GM23338 (cell line): ENCODE data around the gene ACTMAP. TPM values are rescaled to one million over a fixed set of nuclear protein-coding genes. Genes with fewer than 3 reads are reported as not detected.

Experiments
- ATAC-seq: fragments of 200-7000 bp; cut with Tn5 transposase; 3 replicates; pipeline ENCODE4 v1.9.1; 2020
- DNase-seq: peaks from one replicate; pipeline ENCODE4 v3.0.0-alpha.2; 2015; ENCODE audit warnings: low spot score
- H2AFZ ChIP-seq: fragments of 200-600 bp; sonication (generic); 2 replicates; pipeline ENCODE4 v1.8.0; 2016; ENCODE audit warnings: antibody characterized with exemption, mild to moderate bottlenecking, moderate library complexity
- H3F3A ChIP-seq: fragments of 200-600 bp; sonication (generic); replicated peaks from 2 replicates; pipeline ENCODE4 v1.8.0; 2017; ENCODE audit warnings: antibody characterized with exemption, mixed run types, low read depth
- H3K27ac ChIP-seq: fragments of 200-600 bp; sonication (generic); 2 replicates; pipeline ENCODE4 v1.6.1; 2016; ENCODE audit warnings: low read depth
- H3K27me3 ChIP-seq: fragments of 200-600 bp; sonication (generic); 2 replicates; pipeline ENCODE4 v1.8.0; 2016; ENCODE audit warnings: mild to moderate bottlenecking, mixed run types, moderate library complexity; ENCODE audit not compliant: insufficient read depth
- H3K36me3 ChIP-seq: fragments of 200-600 bp; sonication (generic); 2 replicates; pipeline ENCODE4 v1.8.0; 2016; ENCODE audit warnings: mild to moderate bottlenecking; ENCODE audit not compliant: insufficient read depth
- H3K4me1 ChIP-seq: fragments of 200-600 bp; sonication (generic); 2 replicates; pipeline ENCODE4 v1.8.0; 2016; ENCODE audit warnings: mild to moderate bottlenecking, moderate library complexity; ENCODE audit not compliant: insufficient read depth
- H3K4me2 ChIP-seq: fragments of 200-600 bp; sonication (generic); 2 replicates; pipeline ENCODE4 v1.7.1; 2017; ENCODE audit warnings: mixed run types
- H3K4me3 ChIP-seq: fragments of 200-600 bp; sonication (generic); 2 replicates; pipeline ENCODE4 v1.6.1; 2016; ENCODE audit warnings: mixed run types
- H3K79me2 ChIP-seq: fragments of 200-600 bp; sonication (generic); replicated peaks from 2 replicates; pipeline ENCODE4 v1.8.0; 2017; ENCODE audit warnings: mild to moderate bottlenecking; ENCODE audit not compliant: insufficient read depth
- H3K9me2 ChIP-seq: fragments of 200-600 bp; sonication (generic); 2 replicates; pipeline ENCODE4 v1.8.0; 2017; ENCODE audit not compliant: insufficient read depth
- H4K20me1 ChIP-seq: fragments of 200-600 bp; sonication (generic); replicated peaks from 2 replicates; pipeline ENCODE4 v1.8.0; 2017; ENCODE audit warnings: mild to moderate bottlenecking; ENCODE audit not compliant: insufficient read depth
- H3K27ac Mint-ChIP-seq: 2 replicates; pipeline ENCODE4 v1.8.0; 2020; ENCODE audit warnings: inconsistent platforms, mild to moderate bottlenecking, moderate library complexity, mixed read lengths
- H3K27me3 Mint-ChIP-seq: 3 replicates; pipeline ENCODE4 v1.8.0; 2022; ENCODE audit warnings: low read depth, mild to moderate bottlenecking, moderate library complexity, mixed read lengths, inconsistent platforms; ENCODE audit not compliant: insufficient read depth, poor library complexity
- H3K36me3 Mint-ChIP-seq: 3 replicates; pipeline ENCODE4 v1.8.0; 2021; ENCODE audit warnings: low read depth, mild to moderate bottlenecking, inconsistent platforms, moderate library complexity, mixed read lengths
- H3K4me1 Mint-ChIP-seq: 3 replicates; pipeline ENCODE4 v1.8.0; 2020; ENCODE audit warnings: mild to moderate bottlenecking, inconsistent platforms, mixed read lengths
- H3K4me3 Mint-ChIP-seq: 3 replicates; pipeline ENCODE4 v1.8.0; 2021; ENCODE audit warnings: moderate library complexity, mild to moderate bottlenecking, inconsistent platforms, mixed read lengths
- H3K9me3 Mint-ChIP-seq: 3 replicates; pipeline ENCODE4 v1.8.0; 2020; ENCODE audit warnings: moderate library complexity, mild to moderate bottlenecking, inconsistent platforms, mixed read lengths
- ZNF331 ChIP-seq: fragments of 250-450 bp; sonication (Bioruptor Pico); IDR thresholded peaks from 2 replicates; pipeline ENCODE4 v1.5.0; 2020; ENCODE audit warnings: low read depth, mild to moderate bottlenecking, moderate library complexity
- polyA plus RNA-seq: library from polyadenylated mRNA; unstranded; fragments of >200 nt; fragmentation: Nextera tagmentation; extraction: Ambion mirVana; gene quantifications from 2 replicates; pipeline ENCODE4 v1.2.1, GENCODE V29; 2016
- total RNA-seq: library from RNA; depleted of rRNA; stranded (reverse); fragments of >200 nt; shearing (Covaris generic); gene quantifications from 2 replicates; pipeline ENCODE4 v1.2.3, GENCODE V29; 2014
- TF ChIP-seq, protein P1 (sequence below): IDR thresholded peaks from one replicate; pipeline ENCODE4 v1.6.1; 2018; ENCODE audit warnings: antibody characterized with exemption; ENCODE audit not compliant: unreplicated experiment
- TF ChIP-seq, protein P2 (sequence below): fragments of 250-450 bp; sonication (Bioruptor Pico); IDR thresholded peaks from 2 replicates; pipeline ENCODE4 v1.5.0; 2020; ENCODE audit warnings: mild to moderate bottlenecking, moderate library complexity

The ACTMAP gene
- total and polyA plus RNA-seq, 2 experiments from 2014 or later, result 14.9 to 16.7 TPM

DNA sequence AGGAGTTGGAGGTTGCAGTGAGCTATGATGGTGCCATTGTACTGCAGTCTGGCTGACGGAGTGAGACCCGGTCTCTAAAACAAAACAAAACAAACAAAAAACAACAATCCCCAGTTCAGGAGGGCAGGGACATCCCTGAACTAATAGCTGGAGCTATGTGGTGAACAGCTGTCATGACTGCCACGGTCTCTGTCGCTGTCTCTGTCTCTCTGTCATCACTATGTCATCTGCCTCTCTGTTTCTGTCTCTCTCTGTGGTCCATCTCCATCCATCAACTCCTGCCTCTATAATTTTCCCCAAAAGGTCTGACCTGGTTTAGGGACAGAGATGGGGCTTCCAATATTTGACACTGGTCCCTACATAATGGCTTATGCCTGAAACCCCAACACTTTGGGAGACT is 26.0 kb downstream of the ACTMAP start:
- Mint-ChIP-seq H3K27ac (no peak overlapping the region), H3K9me3 (no peaks in the 10 kb centered on the region), H3K27me3 (peaks cover 4% of the 10 kb centered on the region), H3K4me3 (no peak overlapping the region), H3K36me3 (peaks cover 39% of the 10 kb centered on the region), H3K4me1 (peaks cover 8% of the 10 kb centered on the region)
- peaks cover 16% of the 10 kb centered on the region for H3K79me2 ChIP-seq
- no peak for ATAC-seq
- H3K4me1 ChIP-seq, result peaks cover 4% of the 10 kb centered on the region; the same call in 1 of the 2 replicates
- H3K27ac ChIP-seq, result no peak overlapping the region
- TF ChIP-seq, protein P1, sequence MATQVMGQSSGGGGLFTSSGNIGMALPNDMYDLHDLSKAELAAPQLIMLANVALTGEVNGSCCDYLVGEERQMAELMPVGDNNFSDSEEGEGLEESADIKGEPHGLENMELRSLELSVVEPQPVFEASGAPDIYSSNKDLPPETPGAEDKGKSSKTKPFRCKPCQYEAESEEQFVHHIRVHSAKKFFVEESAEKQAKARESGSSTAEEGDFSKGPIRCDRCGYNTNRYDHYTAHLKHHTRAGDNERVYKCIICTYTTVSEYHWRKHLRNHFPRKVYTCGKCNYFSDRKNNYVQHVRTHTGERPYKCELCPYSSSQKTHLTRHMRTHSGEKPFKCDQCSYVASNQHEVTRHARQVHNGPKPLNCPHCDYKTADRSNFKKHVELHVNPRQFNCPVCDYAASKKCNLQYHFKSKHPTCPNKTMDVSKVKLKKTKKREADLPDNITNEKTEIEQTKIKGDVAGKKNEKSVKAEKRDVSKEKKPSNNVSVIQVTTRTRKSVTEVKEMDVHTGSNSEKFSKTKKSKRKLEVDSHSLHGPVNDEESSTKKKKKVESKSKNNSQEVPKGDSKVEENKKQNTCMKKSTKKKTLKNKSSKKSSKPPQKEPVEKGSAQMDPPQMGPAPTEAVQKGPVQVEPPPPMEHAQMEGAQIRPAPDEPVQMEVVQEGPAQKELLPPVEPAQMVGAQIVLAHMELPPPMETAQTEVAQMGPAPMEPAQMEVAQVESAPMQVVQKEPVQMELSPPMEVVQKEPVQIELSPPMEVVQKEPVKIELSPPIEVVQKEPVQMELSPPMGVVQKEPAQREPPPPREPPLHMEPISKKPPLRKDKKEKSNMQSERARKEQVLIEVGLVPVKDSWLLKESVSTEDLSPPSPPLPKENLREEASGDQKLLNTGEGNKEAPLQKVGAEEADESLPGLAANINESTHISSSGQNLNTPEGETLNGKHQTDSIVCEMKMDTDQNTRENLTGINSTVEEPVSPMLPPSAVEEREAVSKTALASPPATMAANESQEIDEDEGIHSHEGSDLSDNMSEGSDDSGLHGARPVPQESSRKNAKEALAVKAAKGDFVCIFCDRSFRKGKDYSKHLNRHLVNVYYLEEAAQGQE, result no peak
- TF ChIP-seq, protein P2, sequence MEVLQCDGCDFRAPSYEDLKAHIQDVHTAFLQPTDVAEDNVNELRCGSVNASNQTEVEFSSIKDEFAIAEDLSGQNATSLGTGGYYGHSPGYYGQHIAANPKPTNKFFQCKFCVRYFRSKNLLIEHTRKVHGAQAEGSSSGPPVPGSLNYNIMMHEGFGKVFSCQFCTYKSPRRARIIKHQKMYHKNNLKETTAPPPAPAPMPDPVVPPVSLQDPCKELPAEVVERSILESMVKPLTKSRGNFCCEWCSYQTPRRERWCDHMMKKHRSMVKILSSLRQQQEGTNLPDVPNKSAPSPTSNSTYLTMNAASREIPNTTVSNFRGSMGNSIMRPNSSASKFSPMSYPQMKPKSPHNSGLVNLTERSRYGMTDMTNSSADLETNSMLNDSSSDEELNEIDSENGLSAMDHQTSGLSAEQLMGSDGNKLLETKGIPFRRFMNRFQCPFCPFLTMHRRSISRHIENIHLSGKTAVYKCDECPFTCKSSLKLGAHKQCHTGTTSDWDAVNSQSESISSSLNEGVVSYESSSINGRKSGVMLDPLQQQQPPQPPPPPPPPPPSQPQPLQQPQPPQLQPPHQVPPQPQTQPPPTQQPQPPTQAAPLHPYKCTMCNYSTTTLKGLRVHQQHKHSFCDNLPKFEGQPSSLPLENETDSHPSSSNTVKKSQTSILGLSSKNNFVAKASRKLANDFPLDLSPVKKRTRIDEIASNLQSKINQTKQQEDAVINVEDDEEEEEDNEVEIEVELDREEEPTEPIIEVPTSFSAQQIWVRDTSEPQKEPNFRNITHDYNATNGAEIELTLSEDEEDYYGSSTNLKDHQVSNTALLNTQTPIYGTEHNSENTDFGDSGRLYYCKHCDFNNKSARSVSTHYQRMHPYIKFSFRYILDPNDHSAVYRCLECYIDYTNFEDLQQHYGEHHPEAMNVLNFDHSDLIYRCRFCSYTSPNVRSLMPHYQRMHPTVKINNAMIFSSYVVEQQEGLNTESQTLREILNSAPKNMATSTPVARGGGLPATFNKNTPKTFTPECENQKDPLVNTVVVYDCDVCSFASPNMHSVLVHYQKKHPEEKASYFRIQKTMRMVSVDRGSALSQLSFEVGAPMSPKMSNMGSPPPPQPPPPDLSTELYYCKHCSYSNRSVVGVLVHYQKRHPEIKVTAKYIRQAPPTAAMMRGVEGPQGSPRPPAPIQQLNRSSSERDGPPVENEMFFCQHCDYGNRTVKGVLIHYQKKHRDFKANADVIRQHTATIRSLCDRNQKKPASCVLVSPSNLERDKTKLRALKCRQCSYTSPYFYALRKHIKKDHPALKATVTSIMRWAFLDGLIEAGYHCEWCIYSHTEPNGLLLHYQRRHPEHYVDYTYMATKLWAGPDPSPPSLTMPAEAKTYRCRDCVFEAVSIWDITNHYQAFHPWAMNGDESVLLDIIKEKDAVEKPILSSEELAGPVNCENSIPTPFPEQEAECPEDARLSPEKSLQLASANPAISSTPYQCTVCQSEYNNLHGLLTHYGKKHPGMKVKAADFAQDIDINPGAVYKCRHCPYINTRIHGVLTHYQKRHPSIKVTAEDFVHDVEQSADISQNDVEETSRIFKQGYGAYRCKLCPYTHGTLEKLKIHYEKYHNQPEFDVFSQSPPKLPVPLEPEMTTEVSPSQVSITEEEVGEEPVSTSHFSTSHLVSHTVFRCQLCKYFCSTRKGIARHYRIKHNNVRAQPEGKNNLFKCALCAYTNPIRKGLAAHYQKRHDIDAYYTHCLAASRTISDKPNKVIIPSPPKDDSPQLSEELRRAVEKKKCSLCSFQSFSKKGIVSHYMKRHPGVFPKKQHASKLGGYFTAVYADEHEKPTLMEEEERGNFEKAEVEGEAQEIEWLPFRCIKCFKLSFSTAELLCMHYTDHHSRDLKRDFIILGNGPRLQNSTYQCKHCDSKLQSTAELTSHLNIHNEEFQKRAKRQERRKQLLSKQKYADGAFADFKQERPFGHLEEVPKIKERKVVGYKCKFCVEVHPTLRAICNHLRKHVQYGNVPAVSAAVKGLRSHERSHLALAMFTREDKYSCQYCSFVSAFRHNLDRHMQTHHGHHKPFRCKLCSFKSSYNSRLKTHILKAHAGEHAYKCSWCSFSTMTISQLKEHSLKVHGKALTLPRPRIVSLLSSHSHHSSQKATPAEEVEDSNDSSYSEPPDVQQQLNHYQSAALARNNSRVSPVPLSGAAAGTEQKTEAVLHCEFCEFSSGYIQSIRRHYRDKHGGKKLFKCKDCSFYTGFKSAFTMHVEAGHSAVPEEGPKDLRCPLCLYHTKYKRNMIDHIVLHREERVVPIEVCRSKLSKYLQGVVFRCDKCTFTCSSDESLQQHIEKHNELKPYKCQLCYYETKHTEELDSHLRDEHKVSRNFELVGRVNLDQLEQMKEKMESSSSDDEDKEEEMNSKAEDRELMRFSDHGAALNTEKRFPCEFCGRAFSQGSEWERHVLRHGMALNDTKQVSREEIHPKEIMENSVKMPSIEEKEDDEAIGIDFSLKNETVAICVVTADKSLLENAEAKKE (CRISPR knock-in tag), result no peak
- TF ChIP-seq ZNF331 (CRISPR knock-in tag), result no peak
- no peak overlapping the region for H2AFZ ChIP-seq
- H3K4me3 ChIP-seq, result no peak overlapping the region
- H4K20me1 ChIP-seq, result peaks cover 6% of the 10 kb centered on the region; the same call in 1 of the 2 replicates
- no peak overlapping the region for H3K4me2 ChIP-seq
- H3F3A ChIP-seq, result no peaks in the 10 kb centered on the region
- H3K36me3 ChIP-seq, result 0 out of 2 replicates have a peak, but pooled peaks cover 8% of the 10 kb centered on the region
- no peaks in the 10 kb centered on the region for H3K27me3 ChIP-seq
- no peak for DNase-seq
- no peaks in the 10 kb centered on the region for H3K9me2 ChIP-seq
